Liver (tissue), 9 donors: ENCODE data around the gene ANKRD10. TPM values are rescaled to one million over a fixed set of nuclear protein-coding genes. Genes with fewer than 3 reads are reported as not detected.
"Not testable (repeated sequence)": the region's sequence is repeated elsewhere in the genome, so short reads cannot be mapped to it uniquely, and the experiment has no call there.

ENCODE experiments used
- DNase-seq: peaks from one replicate; pipeline ENCODE4 v3.0.0-alpha.2; 2017; ENCODE audit warnings: low spot score
- H3K27ac ChIP-seq, 2 donors: one replicate each; pipeline ENCODE4 v1.7.0; 2013; ENCODE audit warnings: inconsistent platforms in 2 of 2, low read length in 2 of 2, control low read depth in 1 of 2, low read depth in 1 of 2, mild to moderate bottlenecking in 1 of 2
- H3K27me3 ChIP-seq, 4 donors: one replicate each; pipeline versions ENCODE4 v1.6.1 to v1.7.0; 2013; ENCODE audit warnings: low read length in 3 of 4, inconsistent platforms in 1 of 4, mild to moderate bottlenecking in 1 of 4, moderate library complexity in 1 of 4; ENCODE audit not compliant: control insufficient read depth in 4 of 4, insufficient read depth in 4 of 4
- H3K36me3 ChIP-seq, 4 donors: one replicate each; pipeline versions ENCODE4 v1.6.1 to v1.7.0; 2013; ENCODE audit warnings: low read length in 3 of 4, mild to moderate bottlenecking in 3 of 4, low read depth in 1 of 4, moderate library complexity in 1 of 4; ENCODE audit not compliant: control insufficient read depth in 4 of 4, insufficient read depth in 3 of 4
- H3K4me1 ChIP-seq, 4 donors: one replicate each; pipeline versions ENCODE4 v1.6.1 to v1.7.0; 2013; ENCODE audit warnings: low read length in 3 of 4, mild to moderate bottlenecking in 3 of 4, moderate library complexity in 1 of 4; ENCODE audit not compliant: control insufficient read depth in 4 of 4, insufficient read depth in 4 of 4
- H3K4me3 ChIP-seq, 3 donors: one replicate each; pipeline versions ENCODE4 v1.6.1 to v1.7.0; 2013; ENCODE audit warnings: low read length in 3 of 3, control low read depth in 1 of 3, low read depth in 1 of 3, mild to moderate bottlenecking in 1 of 3
- H3K9ac ChIP-seq, 2 donors: one replicate each; pipeline ENCODE4 v1.7.0; 2013; ENCODE audit warnings: low read length in 2 of 2, mild to moderate bottlenecking in 2 of 2, moderate library complexity in 2 of 2, control low read depth in 1 of 2, low read depth in 1 of 2
- H3K9me3 ChIP-seq, 4 donors: one replicate each; pipeline versions ENCODE4 v1.6.1 to v1.7.0; 2013; ENCODE audit warnings: low read length in 3 of 4; ENCODE audit not compliant: control insufficient read depth in 4 of 4
- ATF3 ChIP-seq: IDR thresholded peaks from 2 replicates; pipeline ENCODE4 v1.6.1; 2016; ENCODE audit warnings: antibody characterized with exemption
- EGR1 ChIP-seq, 2 donors: IDR thresholded peaks; 2 replicates each; pipeline ENCODE4 v1.6.1; 2016 to 2018; ENCODE audit warnings: antibody characterized with exemption in 2 of 2, low read depth in 2 of 2
- FOXA2 ChIP-seq: IDR thresholded peaks from 2 replicates; pipeline ENCODE4 v1.6.1; 2016; ENCODE audit warnings: antibody characterized with exemption
- GABPA ChIP-seq, 2 donors: IDR thresholded peaks in 1 of 2; conservative IDR thresholded peaks in 1 of 2; 2 replicates each; pipeline ENCODE4 v1.6.1; 2016; ENCODE audit warnings: antibody characterized with exemption in 2 of 2, mild to moderate bottlenecking in 1 of 2, moderate library complexity in 1 of 2
- JUND ChIP-seq, 2 donors: IDR thresholded peaks; 2 replicates each; pipeline ENCODE4 v1.6.1; 2016; ENCODE audit warnings: antibody characterized with exemption in 2 of 2
- MAX ChIP-seq: IDR thresholded peaks from 2 replicates; pipeline ENCODE4 v1.6.1; 2016; ENCODE audit warnings: antibody characterized with exemption
- NR2F2 ChIP-seq: IDR thresholded peaks from 2 replicates; pipeline ENCODE4 v1.6.1; 2016; ENCODE audit warnings: antibody characterized with exemption
- RAD21 ChIP-seq, 2 donors: IDR thresholded peaks; 2 replicates each; pipeline ENCODE4 v1.6.1; 2016; ENCODE audit warnings: antibody characterized with exemption in 2 of 2, mild to moderate bottlenecking in 2 of 2
- RXRA ChIP-seq, 2 donors: IDR thresholded peaks; 2 replicates each; pipeline ENCODE4 v1.6.1; 2017 to 2018; ENCODE audit warnings: antibody characterized with exemption in 2 of 2, mild to moderate bottlenecking in 1 of 2
- SP1 ChIP-seq: IDR thresholded peaks from 2 replicates; pipeline ENCODE4 v1.6.1; 2018; ENCODE audit warnings: antibody characterized with exemption, mild to moderate bottlenecking
- YY1 ChIP-seq: IDR thresholded peaks from 2 replicates; pipeline ENCODE4 v1.6.1; 2016; ENCODE audit warnings: antibody characterized with exemption, mild to moderate bottlenecking
- ZBTB33 ChIP-seq: IDR thresholded peaks from 2 replicates; pipeline ENCODE4 v1.6.1; 2016; ENCODE audit warnings: antibody characterized with exemption
- WGBS: extraction: QIAGEN DNeasy Blood & Tissue Kit; methylation state at CpG from one replicate; pipeline ENCODE4 v1.1.7; 2013; 5-methylcytosine and 5-hydroxymethylcytosine counted together
- polyA plus RNA-seq, 2 donors: library from polyadenylated mRNA; stranded (reverse) in 1 of 2; unstranded in 1 of 2; fragments of 200-250 nt in 1 of 2; fragments of >200 nt in 1 of 2; fragmentation: Nextera tagmentation in 1 of 2; extraction: Ambion mirVana in 1 of 2; gene quantifications; one replicate each; pipeline versions ENCODE4 v1.2.1 to v1.2.3, GENCODE V29; 2013 to 2015
- total RNA-seq, 2 donors: library from RNA; depleted of rRNA; stranded (reverse); fragments of >200 nt; gene quantifications; one replicate each; pipeline ENCODE4 v1.2.3, GENCODE V29; 2014
- donor health status: healthy.
- donor health status: healthy.
- donor health status: healthy.
- donor health status: healthy.
- donor health status: healthy.

The ANKRD10 gene
- total and polyA plus RNA-seq, 4 donors = 18.8 to 74.1 (median 52.9) TPM

GRCh38 chr13:110957181-110957884, 42.5 kb upstream of the ANKRD10 start:
- no peaks in the 10 kb centered on the region for H3K4me1 ChIP-seq
- no peaks in the 10 kb centered on the region for H3K36me3 ChIP-seq
- no peak overlapping the region for H3K4me3 ChIP-seq
- TF ChIP-seq ZBTB33 (no peak), YY1 (no peak), NR2F2 (no peak), EGR1 (IDR thresholded peaks at IDR 0.05; ENCODE audit: low read depth in 2 of 2) (no peak), RAD21 (IDR thresholded peaks at IDR 0.05) (no peak), MAX (no peak), RXRA (IDR thresholded peaks at IDR 0.05) (no peak), FOXA2 (no peak), SP1 (no peak), JUND (IDR thresholded peaks at IDR 0.05) (no peak), ATF3 (no peak), GABPA (IDR thresholded peaks at IDR 0.05 in 1 of 2, conservative IDR thresholded peaks at IDR 0.05 in 1 of 2) (no peak)
- no peak overlapping the region for H3K9ac ChIP-seq
- no peak for DNase-seq
- H3K27me3 ChIP-seq = peaks cover 0 to 4% (median 0%) of the 10 kb centered on the region in 4 donors
- H3K9me3 ChIP-seq = no peaks in the 10 kb centered on the region
- no peak overlapping the region for H3K27ac ChIP-seq
- 80% methylated on average over 10 of the region's 10 CpGs for WGBS

GRCh38 chr13:110956216-110956615, 41.3 kb upstream of the ANKRD10 start:
- not testable (repeated sequence) for H3K27ac ChIP-seq, H3K36me3 ChIP-seq, DNase-seq, H3K4me1 ChIP-seq, H3K9me3 ChIP-seq, H3K4me3 ChIP-seq, H3K9ac ChIP-seq, H3K27me3 ChIP-seq
- 87% methylated on average over 11 of the region's 12 CpGs for WGBS

- not testable (repeated sequence) for DNase-seq, H3K9ac ChIP-seq, H3K36me3 ChIP-seq, H3K9me3 ChIP-seq, H3K4me1 ChIP-seq, H3K27ac ChIP-seq, H3K27me3 ChIP-seq, H3K4me3 ChIP-seq
- WGBS = 79% methylated on average over 7 of the region's 7 CpGs
These were observed 40.7 kb upstream of the ANKRD10 start for GRCh38 chr13:110955608-110956007.

- H3K36me3 ChIP-seq, H3K27me3 ChIP-seq, H3K27ac ChIP-seq, H3K9ac ChIP-seq, H3K9me3 ChIP-seq, DNase-seq, H3K4me1 ChIP-seq, H3K4me3 ChIP-seq: not testable (repeated sequence)
- 72% methylated on average over 11 of the region's 11 CpGs for WGBS
These were observed 40.2 kb upstream of the ANKRD10 start for GRCh38 chr13:110955072-110955503.

GRCh38 chr13:110954533-110954920, 39.7 kb upstream of the ANKRD10 start:
- whole genome bisulfite sequencing = 90% methylated on average over 15 of the region's 15 CpGs
- not testable (repeated sequence) for H3K9me3 ChIP-seq, DNase-seq, H3K4me3 ChIP-seq, H3K27ac ChIP-seq, H3K36me3 ChIP-seq, H3K4me1 ChIP-seq, H3K9ac ChIP-seq, H3K27me3 ChIP-seq
